HepG2 (cell line): ENCODE results near the gene LATS1.

Experiments used
- CBX2 ChIP-seq, 2 experiments: fragments of 200-600 bp in 1 of 2; sonication (generic); formaldehyde crosslinking in 1 of 2; IDR thresholded peaks; 2 replicates each; pipeline versions ENCODE4 v1.7.0 to v1.8.1; 2018 to 2022; ENCODE audit warnings: low read depth in 2 of 2, low read length in 1 of 2, mild to moderate bottlenecking in 1 of 2, missing genetic modification reagents in 1 of 2
- NFYB ChIP-seq: sonication (generic); formaldehyde crosslinking; IDR thresholded peaks from 2 replicates; pipeline ENCODE4 v1.4.0; 2020; ENCODE audit warnings: missing genetic modification reagents
- RFX5 ChIP-seq: IDR thresholded peaks from 2 replicates; pipeline ENCODE4 v1.6.1; 2011; ENCODE audit warnings: low read depth, low read length, improper control_type of control experiment
- SMARCC2 ChIP-seq: fragments of 450-650 bp; IDR thresholded peaks from 2 replicates; pipeline ENCODE4 v1.6.1; 2017; ENCODE audit warnings: antibody characterized with exemption, mild to moderate bottlenecking
- ZFP1 ChIP-seq: IDR thresholded peaks from 2 replicates; pipeline ENCODE4 v1.6.1; 2016
- ZNF33A ChIP-seq: sonication (generic); formaldehyde crosslinking; IDR thresholded peaks from 2 replicates; pipeline ENCODE4 v1.5.1; 2020; ENCODE audit warnings: missing genetic modification reagents, mild to moderate bottlenecking, moderate library complexity, borderline replicate concordance

DNA sequence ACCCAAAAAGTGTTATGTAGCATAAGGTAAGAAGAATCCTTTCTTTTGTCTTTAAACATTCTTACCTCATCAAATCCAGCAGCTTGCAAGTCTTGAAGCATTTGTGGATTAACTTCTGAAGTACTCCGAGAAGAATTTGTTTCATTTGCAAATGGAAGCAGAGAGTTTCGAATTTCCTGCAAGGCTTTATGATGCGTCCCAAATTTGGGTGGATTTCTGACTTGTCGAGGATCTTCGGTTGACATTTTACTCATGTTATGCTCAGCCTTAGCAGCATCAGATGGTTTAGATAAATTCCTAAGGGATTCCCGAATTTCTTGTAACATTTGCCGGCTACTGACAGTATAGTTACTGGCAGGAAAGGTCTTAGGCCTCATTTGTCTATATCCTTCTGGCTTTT lies 16.2 kb downstream of the LATS1 start:
- TF ChIP-seq CBX2 (IDR thresholded peaks at IDR 0.05; ENCODE audit: low read depth, low read length): no peak
- no peak for TF ChIP-seq CBX2 (CRISPR knock-in tag; IDR thresholded peaks at IDR 0.05; ENCODE audit: low read depth)
- TF ChIP-seq RFX5: no peak
- no peak for TF ChIP-seq ZNF33A
- no peak for TF ChIP-seq NFYB (CRISPR knock-in tag)
- no peak for TF ChIP-seq ZFP1
- TF ChIP-seq SMARCC2: no peak
